Measurements from ENCODE around the gene RUNX2.

RUNX2 gene

DNA sequence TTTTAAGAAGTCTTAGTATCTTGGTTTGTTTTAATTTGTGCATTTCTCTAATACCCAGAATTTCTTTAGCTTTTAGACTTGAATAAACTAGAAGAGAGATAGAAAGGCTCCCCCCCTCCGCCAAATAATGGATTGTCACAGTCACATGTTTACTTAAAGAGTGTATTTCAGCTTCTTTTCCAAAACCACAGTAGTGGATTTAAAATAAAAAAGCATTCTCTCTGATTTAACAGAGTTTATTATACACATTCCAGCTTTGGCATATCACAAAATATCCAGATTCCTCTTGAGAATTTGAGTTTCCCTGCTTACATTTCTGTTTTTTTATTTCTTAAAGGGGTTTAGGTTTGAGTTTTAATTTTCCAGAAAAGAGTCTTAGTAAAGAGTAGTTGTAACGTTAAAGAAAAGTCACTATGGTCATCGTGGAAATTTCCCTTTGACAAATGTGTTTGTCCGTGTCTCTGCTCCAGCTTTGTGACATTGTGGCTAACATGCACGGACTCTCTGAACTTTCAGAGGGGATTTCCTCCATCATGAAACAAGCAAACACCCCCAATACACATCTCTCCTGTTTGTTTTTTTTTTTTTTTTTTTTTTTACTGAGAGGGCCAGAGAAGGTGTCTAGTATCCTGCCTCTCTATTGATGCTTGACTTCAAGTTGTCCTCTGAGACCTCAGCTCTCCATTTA is 163.1 kb downstream of the RUNX2 start:
- no peak for DNase-seq

DNA sequence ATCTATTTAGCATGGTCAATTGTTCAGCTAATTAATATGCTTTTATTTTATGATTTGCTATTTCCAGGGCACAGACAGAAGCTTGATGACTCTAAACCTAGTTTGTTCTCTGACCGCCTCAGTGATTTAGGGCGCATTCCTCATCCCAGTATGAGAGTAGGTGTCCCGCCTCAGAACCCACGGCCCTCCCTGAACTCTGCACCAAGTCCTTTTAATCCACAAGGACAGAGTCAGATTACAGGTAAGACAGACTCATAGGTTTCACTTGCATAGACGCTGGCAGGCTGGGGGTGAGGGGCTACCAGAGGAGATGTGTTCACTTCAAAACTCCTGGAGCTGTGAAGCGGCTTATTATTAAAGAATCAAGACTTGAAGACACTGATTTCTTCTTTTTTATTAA is 163.7 kb downstream of the RUNX2 start:
- DNase-seq = no peak

DNA sequence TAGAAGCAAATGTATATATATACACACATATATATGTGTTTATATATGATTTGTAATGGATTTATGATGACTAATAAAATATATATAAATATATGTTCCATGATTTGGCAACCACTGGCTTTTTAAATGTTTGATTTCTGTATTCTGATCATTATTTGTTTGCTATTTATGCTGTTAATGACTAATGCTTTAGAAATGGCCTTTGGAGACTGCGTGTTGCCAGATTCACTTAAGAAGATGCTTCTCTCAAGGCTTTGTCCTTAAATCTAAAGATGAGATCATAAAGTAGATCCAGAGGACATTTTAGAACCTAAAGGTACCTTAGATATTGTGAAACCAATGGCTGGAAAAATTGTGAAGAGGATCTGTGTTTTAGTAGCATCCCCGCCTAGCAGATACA is 165.6 kb downstream of the RUNX2 start:
- no peak for DNase-seq

DNA sequence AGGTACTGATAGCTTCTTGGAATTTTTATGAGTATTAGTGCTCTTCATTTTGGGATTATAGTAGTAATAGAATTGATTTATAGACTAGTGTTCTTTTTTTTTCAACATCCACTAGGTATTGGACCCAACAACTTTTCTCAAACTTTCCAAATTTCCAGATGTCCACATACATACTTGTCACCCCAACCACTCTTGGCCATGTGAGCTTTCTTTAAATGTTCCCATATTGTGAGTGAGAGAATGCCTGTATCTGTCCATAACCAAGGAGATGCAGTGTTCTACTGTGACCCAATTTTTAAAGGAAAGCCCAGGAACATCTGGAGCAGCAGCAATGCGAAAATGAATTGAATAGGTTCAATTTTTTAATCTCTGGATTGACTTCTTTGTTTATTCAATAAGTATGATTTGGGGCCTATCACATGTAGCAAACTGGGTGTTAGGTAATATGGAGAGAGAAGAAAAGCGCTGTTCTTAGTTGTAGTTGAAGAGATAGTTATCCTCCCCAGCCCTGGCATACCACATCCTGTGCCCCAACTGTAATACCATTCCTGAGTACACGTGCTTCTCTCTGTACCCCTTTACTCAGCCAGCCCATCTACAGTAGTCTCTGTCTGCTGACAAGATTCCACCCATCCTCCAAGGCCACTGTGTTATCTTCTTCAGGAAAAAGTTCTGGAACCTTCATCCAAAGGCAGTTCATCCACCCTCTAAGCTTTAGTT is 166.4 kb downstream of the RUNX2 start:
- DNase-seq = peak; percentile 54

DNA sequence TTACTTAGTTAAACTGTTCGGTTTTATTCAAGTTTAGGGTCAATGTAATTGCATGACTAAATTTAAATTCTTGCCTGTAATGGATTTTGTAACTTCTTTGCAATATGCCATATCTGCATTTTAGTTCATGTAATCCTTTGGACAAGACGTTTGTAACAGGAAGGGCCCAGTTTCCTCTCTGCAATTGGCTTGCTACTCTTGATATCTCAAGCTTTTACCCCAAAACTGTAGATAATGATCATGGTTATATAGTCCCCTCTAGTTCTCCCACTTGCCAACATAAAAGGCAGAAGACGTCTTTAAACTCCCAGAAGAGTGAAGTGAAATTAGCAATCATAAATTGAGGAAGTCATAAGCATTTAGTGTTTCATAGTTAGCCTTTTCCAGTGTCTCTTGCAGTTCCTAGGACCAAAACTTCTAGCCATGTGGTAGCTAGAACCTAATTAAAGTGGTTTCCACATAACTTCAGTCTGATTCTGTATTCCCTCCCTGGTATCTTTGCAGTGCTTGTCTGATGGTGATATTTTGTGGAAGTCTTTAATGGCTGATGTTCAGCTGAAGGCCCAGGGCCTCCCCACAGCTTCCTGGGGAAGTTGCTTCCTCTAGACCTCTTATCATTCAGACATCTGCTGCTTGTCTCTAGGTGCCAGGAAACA is 167.4 kb downstream of the RUNX2 start:
- peak; percentile 87 for DNase-seq

DNA sequence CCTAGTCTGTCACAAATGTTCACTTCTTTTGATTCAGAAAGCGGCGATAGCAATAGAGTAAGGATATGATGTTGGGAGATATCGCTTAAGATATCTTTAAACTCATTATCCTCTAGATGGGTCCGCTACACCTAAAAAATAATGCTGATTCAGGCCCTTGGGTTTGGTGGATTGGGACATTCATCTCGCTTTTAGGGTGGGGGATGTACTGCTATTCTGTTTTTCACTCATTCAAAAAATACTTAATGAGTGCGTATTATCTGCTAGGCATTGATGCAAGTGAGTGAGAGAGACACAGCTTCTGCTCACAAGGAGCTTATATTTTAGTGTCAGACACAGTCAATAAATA is 167.9 kb downstream of the RUNX2 start:
- no peak for DNase-seq

DNA sequence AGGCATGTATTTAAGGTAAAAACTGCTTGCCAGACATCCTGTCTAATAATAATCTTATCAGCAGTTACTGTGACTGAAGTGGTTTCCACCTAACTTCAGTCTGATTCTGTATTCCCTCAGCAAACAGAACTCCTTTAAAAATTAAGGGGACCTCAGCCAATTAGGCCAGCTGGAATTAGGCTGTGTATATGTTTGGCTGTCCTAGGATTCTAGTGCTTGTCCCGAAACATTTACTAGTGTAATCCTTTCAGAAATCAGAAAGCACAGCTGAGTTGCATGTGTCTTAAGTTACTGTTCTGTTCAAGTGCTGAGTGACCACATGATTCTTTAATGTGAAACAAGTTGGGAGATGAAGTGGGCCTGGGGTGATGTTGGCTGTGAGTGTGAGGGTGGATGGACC is 170.5 kb downstream of the RUNX2 start:
- no peak for DNase-seq

DNA sequence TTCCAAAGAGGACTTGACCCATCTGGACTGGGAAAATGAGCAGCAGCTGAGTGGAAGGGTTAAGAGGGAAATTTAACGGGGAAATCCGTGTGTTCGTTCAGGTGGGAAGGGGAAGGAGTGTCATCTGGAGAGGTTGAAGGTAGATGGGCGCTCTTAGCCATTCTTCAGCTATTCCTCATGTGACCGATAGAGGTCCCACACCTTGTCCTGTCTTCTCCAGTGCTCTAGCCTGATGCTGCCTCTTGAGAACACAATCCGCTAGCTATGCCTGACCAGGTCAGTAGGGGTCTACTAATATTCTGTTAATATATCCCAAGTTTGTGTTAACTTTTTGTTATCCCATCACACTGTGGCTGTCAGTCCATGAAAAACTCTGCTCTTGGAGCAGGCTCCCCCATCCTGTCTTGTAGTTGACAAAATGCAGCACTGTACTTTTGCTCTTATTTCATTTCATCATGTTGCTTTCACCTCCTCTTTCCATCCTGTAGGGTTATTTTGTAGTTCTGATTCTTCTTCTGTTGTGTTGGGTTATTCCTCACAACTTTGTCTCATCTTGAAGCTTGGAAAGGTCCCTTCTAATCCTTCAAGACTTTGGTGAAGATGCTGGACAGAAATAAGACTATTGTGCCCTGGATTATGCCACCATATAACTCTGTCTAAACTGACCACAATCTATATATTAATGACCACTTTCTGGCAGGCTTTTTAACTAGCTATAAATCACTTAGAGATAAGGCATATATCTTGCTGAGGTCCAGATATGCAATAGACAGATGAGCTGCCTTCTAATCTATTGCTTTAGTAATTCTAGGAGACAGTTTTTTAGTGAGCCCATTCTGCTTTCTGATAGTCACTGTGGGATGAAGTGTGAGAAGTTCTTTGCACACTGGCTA is 173.0 kb downstream of the RUNX2 start:
- no peak for DNase-seq

DNA sequence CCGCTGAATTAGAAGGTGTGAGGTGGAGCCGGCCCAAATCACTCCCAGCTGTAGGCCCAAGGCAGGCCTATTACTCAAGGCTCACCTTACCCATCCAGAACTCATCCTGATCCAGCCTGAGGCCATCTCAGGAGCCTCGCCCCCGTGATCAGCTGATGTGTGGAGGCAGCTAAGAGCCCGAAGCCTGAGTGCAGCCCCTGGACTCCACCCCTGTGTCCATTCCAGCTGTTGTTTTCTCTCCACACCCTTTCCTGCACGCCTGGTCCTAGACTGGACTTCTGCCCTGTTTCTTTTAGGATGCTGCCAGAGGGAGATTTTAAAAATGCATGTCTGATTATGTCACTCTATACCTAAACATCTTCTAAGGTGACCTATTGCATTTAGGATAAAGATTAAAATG is 174.3 kb downstream of the RUNX2 start:
- DNase-seq = no peak

DNA sequence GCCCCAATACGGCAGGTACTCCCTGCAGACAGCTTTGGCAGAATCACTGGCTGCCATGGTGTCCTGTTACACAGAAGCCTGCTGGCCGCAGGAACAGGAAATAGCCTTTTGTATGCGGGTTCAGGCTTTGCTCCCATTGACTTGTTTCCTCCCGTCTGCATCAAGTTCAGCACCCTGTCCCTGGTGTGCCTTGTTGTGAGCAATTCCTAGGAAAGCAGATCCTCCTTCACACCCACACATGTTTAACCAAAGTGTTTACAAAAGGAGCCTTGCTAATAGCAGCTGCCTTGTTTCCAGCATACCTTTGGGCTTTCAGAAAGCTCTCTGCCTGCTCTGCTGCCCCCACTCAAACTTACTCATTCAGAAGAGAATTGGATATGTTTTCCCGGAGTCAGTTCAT is 176.8 kb downstream of the RUNX2 start:
- DNase-seq = no peak

DNA sequence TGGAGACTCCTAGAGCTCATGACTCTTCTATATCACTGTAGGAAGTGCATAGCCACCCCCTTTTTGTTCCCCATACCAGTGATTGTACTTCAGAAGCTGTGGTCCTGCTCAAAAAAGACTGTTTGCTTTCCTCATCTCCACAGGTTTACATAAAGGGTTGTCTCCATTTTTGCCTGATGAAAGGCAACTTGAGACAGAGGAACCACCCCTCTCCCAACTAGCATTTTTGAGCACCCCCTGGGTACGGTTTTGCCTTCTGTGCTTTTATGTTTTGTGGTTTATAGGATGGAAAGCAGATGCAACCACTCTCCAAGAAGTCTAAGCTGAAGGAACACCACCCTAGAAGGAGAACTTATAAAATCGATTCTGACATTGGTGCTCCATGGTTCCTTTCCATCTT is 177.3 kb downstream of the RUNX2 start:
- DNase-seq = no peak

DNA sequence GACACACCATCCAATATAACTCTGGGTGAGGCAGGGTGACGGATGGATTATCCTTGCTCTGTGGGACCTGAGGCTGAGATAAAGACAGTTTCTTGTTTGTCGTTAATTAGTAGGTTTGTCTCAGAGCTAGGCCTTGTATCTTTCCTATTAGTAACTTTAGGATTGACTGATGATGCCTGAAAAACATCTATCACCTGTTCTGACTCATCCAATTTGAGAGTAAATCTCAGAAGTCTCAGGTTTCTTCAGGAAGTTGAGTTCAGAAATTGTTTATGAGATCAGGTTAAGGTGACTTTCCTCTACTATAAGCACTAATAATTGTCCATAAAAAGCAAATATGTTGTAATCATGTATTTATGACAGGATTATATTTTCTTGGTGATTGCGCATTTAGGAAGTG is 179.1 kb downstream of the RUNX2 start:
- DNase-seq = no peak

DNA sequence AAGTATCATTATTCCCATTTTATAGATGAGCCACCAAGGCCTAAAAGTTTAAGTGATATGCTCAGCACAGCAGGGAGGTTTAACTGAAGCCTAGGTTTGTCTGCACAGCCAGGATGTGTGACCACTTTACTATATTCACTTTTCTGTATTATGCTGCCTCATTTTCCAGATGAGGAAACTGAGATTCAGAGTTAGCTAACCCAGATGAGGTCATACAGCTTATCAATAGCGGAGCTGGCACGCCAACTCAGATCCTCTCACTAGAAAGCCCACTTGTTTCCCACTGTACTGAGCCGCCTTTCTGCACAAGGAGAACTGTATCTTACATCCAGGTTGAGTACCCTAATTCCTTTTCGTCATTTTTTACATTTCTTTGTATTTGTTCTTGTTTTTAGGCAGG is 181.3 kb downstream of the RUNX2 start:
- DNase-seq = no peak

DNA sequence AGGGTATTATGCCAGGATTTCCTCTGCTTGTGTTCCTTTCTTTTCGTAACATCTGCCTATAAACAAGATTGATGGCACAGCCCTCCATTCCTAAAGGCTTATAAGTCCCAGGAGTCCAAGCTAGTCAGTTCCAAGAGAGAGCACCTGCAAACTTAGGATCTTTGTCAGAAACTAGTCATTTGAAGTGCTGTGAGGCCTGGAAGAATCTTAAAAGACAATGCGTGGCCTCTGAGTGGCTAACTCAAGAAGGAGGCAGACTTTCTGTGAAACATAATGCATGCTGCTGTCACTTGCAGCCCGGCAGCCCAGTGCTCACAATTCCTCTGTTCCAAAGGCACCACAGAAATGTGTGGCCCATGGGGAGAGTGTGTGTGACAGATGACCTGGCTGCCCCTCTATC is 184.6 kb downstream of the RUNX2 start:
- DNase-seq = no peak

DNA sequence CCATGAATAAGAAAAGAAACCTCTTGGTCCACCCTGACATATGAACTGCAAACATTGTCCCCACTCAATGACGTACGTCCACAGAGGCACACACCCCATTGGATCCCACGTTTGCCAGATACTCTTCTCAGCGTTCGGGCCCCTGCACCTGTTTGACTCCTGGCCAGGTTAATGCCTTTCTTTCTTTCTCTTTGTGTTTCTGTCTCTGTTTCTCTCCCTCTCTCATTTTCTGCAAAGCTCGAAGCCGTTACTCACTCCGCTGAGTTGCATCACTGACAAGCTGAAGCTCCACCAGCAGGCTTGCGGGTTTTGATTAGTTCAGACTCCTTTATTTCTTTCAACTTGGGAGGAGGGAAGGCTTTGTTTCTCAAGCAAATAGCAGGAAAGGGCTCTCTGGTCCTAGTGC is 185.1 kb downstream of the RUNX2 start:
- DNase-seq = peak; percentile 37

DNA sequence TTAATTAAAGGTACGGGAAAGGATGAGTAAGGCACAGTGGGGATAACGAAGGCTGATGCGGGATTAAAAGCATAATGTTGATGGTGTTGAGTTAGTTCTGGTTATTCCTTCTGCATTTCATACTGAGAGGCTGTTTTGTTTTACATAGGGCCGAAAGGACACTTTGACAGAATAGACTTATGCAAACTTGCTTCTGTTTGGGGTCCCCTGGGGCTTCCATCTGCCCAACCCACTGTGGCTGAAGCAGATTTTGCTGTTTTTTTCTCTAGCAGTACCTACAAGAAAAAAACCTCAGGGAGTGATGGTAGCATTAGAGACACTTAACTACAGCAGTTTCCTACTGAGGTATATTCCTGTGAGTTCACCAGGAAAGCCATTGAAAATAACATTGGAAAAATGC is 185.7 kb downstream of the RUNX2 start:
- DNase-seq = no peak

DNA sequence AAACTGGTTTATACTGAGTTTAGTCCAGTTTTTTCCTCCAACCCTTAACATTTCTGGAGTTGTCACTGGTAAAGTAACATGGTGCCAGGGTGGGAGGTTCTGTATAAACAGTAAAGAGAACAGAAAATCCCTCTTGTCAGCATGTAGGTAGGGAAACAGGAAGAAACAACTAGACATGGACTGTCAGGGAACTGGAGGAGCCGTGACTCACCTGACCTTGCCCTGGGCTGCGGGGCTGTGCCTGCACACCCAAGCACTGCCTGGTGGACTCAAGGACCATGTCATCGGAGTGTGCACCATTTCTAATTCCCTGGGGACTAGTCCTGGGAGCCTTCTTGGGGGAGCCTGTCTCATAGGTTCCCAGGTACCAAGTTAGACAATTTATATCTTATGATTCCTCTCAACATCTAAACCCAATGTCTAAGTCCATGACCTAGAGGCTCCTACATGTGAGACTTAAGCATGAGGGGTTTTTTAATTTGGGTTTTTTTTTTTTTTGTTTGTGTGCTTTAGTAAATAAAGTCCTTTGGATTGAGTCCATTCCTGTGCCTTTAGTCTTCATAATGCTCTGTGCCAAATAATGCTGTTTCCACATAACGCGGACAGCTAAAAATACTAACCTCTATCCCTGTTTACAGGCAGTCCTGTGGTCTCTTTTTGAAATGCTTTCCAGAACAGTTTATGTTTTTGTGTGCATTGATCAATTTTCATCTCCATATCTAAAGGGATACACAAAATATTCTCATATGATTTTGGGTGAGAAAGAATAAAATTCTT is 186.5 kb downstream of the RUNX2 start:
- DNase-seq = no peak

DNA sequence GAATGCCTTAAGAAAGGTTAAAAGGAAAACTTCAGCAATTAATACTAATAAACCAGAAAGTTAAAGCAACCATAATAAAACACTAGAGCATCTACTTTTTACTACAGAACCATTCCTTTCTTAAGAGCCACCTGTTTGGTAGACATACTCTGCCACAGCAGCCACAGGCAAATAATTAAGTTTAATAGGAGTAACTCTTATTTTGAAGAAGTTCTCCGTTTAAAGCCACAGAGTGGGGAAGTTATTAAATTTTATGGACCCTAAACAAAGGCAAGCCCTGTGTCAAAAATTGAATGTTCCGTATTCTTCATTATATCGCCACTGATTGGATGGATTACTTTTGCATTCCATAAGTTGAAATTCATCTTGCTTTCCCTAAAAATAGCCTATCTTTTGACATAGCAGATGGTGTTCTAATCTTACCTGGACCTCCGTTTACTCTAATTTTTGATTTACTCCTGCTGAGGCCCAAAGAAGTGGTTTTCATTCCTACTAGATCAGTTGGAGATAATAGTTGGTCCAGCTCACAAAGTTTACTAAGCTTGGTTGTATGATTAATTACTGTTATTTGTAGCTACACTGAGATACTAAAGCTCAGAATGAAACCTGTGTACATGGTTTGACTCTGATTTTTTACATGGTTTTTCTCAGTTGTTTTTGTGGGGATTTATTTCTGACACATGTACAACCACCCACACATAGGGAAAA is 190.0 kb downstream of the RUNX2 start:
- DNase-seq = no peak

DNA sequence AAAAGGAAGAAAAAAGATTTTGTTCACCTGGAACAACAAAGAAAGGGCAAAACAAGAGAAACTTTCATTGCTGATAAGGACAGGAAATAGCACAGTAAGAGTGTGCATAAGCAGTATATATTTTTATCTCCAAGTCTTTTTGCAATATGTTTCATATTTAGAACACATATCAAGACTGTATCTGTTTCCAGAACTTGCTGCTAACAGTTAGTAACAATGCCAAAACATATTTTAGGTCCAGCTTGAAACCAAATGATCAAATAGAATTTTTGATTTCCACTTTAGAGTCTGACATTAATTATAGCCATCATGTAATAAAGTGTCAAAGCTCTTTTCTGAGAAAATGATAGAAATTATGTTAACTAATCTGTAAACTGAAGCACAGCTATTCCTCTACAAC is 193.1 kb downstream of the RUNX2 start:
- no peak for DNase-seq

DNA sequence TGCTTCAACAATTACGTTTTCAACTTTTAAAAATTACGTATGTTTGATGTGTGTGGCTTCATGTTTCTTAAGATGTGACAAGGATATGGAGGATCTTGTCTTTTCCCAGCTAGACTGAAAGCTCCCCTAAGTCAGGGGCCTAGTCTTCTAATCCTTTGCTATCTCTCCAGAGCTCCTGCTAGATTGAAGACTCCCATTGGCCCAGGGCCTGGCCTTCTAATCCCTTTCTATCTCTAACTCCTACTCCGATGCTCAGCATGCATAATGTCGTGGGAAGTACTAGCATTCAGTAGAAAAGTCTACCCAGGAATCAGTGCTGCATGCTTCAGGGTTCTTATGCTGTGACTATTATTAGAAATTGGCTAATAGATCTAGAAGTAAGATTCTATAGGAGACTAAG is 194.4 kb downstream of the RUNX2 start:
- DNase-seq = no peak

DNA sequence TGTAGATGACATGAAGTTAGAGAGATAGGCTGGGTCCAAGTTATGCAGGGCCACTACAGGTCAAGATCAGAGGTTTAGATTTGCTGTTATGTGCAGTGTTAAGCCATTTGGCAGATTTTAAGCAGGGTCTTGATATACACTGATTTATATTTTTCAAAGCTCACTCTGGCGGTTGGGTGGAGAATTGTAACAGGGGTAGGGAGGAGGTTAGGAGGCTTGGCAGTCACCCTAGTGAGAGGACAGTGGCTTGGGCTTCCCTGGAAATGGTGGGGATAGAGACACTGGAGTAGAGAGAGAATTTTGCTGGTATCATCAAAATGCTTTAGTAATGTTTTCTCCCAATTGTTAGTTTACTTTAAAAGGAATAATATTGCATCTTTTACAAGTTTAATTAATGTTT is 199.1 kb downstream of the RUNX2 start:
- no peak for DNase-seq

DNA sequence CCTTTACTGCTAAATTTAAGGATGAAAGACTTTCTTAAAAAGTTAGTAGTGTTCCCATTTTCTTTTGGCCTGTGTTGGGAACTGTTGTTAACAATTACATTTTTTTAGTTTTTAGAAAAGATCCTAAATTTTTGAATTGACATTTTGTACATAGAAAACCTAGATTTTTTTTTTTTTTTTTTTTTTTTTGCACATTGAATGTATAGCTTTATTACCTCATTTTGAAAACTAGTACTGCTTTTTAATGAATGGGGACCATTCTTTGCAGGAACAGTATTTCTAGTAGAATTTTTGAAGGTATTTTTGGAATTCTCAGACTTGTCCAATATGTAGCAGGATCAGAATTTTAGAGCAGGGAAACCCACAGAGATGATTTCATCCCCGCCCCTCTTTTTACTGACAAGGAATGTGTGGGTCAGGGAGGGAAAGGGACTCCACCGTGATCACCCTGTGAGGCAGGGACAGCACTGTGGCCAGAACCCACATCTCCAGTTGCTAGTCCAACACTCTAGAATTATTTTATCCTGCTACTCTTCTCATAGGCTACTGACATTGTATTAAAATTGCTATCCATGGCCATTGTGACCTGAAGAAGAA is 204.0 kb downstream of the RUNX2 start:
- no peak for DNase-seq
